Ishikawa (cell line): ENCODE data around the gene CSAD.

Source experiments
- CEBPB ChIP-seq: IDR thresholded peaks from 2 replicates; pipeline ENCODE4 v1.6.1; 2012
- EGR1 ChIP-seq: IDR thresholded peaks from 2 replicates; pipeline ENCODE4 v1.6.1; 2012
- NFIC ChIP-seq: IDR thresholded peaks from 2 replicates; pipeline ENCODE4 v1.6.1; 2012
- RAD21 ChIP-seq: IDR thresholded peaks from 2 replicates; pipeline ENCODE4 v1.6.1; 2012; ENCODE audit warnings: low read depth
- TAF1 ChIP-seq: IDR thresholded peaks from 2 replicates; pipeline ENCODE4 v1.6.1; 2012; ENCODE audit warnings: low read depth, mild to moderate bottlenecking
- TEAD4 ChIP-seq: IDR thresholded peaks from 2 replicates; pipeline ENCODE4 v1.6.1; 2012
- USF1 ChIP-seq: IDR thresholded peaks from 2 replicates; pipeline ENCODE4 v1.6.1; 2012
- YY1 ChIP-seq: IDR thresholded peaks from 2 replicates; pipeline ENCODE4 v1.6.1; 2012; ENCODE audit warnings: low read depth
- TF ChIP-seq, protein P1 (sequence below): IDR thresholded peaks from 2 replicates; pipeline ENCODE4 v1.6.1; 2012; ENCODE audit warnings: low read depth, mild to moderate bottlenecking

Gene CSAD

DNA sequence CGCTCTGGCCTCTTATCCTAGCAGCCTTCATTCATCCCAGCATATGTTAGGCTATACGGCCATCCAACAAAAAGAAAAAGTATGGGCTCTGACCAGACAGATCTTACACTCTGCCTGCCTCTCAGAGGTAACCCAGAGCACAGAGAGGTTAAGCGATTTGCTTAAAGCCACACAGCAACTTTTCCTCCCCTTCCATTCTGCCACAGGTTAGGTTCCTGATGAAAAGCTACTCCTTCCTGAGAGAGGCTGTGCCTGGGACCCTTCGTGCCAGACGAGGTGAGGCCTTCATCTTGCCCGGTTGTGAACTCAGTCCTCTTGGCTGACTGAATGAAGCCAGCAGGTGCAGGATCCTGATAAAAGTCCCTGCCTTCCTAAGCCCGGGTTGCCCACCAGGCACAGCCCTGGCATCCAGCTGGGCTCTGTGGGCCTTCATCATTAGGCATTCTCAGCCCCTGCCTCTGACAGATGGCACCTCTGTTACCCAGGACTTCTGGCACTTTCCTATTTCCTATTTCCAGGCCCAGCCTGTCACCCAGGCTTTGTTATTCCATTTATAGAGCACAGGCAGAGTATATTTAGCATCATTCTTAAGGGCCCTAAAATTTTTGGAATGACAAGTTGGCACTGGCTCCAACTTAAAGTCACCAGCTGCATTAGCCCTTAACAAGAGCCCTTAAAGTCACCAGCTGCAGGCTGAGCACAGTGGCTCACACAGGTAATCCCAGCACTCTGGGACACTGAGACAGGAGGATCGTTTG lies 64.7 kb downstream of the CSAD start:
- TF ChIP-seq USF1 = no peak

DNA sequence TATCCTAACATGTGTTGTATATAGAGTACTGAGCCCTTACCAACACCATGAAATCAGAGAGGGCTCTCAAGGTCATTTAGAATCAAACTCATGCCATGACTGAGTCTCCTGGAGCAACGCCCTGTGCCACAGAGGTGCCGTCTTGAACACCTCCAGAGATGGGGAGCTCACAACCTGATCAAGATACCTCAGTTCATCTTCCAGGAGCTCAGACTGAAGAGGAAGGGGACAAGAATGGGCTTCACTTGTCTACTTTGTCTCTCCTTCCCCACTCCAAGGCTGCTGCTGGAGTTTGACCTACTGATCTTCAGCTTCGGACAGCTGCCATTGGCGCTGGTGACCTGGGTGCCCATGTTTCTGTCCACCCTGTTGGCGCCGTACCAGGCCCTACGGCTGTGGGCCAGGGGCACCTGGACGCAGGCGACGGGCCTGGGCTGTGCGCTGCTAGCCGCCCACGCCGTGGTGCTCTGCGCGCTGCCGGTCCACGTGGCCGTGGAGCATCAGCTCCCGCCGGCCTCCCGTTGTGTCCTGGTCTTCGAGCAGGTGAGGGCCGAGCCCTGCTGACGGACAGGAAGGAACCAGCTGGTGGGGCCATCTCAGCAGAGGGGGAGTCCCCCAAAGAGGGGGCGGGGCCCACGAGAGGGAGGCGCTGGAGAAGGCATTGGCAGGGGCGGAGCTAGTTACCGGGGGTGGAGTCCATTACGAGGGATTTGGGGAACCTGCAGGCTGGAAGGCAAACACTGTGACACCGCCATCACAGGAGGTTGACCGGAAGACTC lies 65.4 kb downstream of the CSAD start:
- TF ChIP-seq RAD21 = no peak
- no peak for TF ChIP-seq TAF1
- TF ChIP-seq, protein P1, sequence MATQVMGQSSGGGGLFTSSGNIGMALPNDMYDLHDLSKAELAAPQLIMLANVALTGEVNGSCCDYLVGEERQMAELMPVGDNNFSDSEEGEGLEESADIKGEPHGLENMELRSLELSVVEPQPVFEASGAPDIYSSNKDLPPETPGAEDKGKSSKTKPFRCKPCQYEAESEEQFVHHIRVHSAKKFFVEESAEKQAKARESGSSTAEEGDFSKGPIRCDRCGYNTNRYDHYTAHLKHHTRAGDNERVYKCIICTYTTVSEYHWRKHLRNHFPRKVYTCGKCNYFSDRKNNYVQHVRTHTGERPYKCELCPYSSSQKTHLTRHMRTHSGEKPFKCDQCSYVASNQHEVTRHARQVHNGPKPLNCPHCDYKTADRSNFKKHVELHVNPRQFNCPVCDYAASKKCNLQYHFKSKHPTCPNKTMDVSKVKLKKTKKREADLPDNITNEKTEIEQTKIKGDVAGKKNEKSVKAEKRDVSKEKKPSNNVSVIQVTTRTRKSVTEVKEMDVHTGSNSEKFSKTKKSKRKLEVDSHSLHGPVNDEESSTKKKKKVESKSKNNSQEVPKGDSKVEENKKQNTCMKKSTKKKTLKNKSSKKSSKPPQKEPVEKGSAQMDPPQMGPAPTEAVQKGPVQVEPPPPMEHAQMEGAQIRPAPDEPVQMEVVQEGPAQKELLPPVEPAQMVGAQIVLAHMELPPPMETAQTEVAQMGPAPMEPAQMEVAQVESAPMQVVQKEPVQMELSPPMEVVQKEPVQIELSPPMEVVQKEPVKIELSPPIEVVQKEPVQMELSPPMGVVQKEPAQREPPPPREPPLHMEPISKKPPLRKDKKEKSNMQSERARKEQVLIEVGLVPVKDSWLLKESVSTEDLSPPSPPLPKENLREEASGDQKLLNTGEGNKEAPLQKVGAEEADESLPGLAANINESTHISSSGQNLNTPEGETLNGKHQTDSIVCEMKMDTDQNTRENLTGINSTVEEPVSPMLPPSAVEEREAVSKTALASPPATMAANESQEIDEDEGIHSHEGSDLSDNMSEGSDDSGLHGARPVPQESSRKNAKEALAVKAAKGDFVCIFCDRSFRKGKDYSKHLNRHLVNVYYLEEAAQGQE = no peak
- no peak for TF ChIP-seq TEAD4

GRCh38 chr12:53113951-53114350 lies 66.8 kb downstream of the CSAD start:
- TF ChIP-seq CEBPB (no peak), EGR1 (no peak), TEAD4 (no peak)

DNA sequence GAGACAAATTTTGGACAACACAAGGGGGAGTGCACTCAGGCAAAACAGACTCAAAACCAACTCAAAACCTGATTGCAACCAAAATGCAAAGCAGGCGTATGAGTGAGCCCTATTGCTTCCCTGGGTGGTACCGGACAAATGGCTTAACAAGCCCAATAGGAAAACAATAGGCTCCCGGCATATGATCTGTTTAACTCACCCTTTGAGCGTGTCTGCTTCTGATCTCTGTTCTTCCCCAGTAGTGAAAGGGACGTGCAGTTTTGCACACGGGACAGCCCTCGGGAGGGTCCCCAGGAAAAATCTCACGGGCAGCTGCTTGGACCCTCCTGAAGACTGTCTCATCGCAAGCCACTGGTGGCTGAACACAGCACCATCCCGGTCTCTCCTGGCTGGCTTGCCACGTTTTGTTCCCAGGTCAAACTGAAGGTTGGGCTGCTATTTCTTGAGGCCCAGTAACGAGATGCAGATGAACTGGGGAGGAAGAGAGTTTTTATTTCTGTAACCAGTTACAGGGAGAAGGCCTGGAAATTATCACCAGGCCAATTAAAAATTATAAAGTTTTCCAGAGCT lies 67.5 kb downstream of the CSAD start:
- no peak for TF ChIP-seq NFIC
- TF ChIP-seq YY1 = no peak
- TF ChIP-seq CEBPB = no peak
- no peak for TF ChIP-seq TEAD4
